Measurements from ENCODE around the gene UMOD. TPM values are rescaled to one million over a fixed set of nuclear protein-coding genes. Genes with fewer than 3 reads are reported as not detected.

Gene UMOD
- total and polyA plus RNA-seq, 2 donors (not counting 3 experiments of a cell fraction or from before 2014, with no cell fraction given) = not detected

GRCh38 chr16:20334396-20334795 is 18.1 kb downstream of the UMOD start:
- Histone ChIP-seq H3K79me2 (ENCODE audit: control insufficient read depth, insufficient read depth, low read length) (no peaks in the 10 kb centered on the region), H3K27me3 (ENCODE audit: control insufficient read depth in 2 of 2, insufficient read depth in 2 of 2, low read length in 2 of 2) (no peaks in the 10 kb centered on the region), H3K36me3 (ENCODE audit: control insufficient read depth in 2 of 2, extremely low read depth in 1 of 2, insufficient read depth in 2 of 2, low read length in 2 of 2) (no peaks in the 10 kb centered on the region), H3K9ac (replicated peaks; ENCODE audit: extremely low read depth, insufficient read depth, low read length) (no peak overlapping the region), H3K9me1 (replicated peaks; ENCODE audit: control insufficient read depth, extremely low read depth, insufficient read depth, low read length) (no peaks in the 10 kb centered on the region), H3K4me1 (ENCODE audit: control insufficient read depth, extremely low read depth, insufficient read depth, low read length) (no peaks in the 10 kb centered on the region), H2AFZ (ENCODE audit: low read depth, low read length) (no peak overlapping the region), H3K4me3 (replicated peaks in 1 of 3; ENCODE audit: insufficient read depth in 1 of 3, low read depth in 1 of 3, low read length in 3 of 3) (no peak overlapping the region), H3K9me3 (replicated peaks; ENCODE audit: control insufficient read depth, insufficient read depth, low read length) (no peaks in the 10 kb centered on the region), H3K4me2 (ENCODE audit: insufficient read depth, low read length) (no peak overlapping the region), H4K20me1 (replicated peaks; ENCODE audit: control insufficient read depth, extremely low read depth, insufficient read depth, low read length) (no peaks in the 10 kb centered on the region), H3K27ac (ENCODE audit: insufficient read depth, low read depth, low read length) (no peak overlapping the region)
- ChIA-PET CTCF (interaction anchor here (0.6 kb wide), 1 partner anchor 60 kb away, joined by 4 read pairs; no protein-coding TSS in a partner anchor), POLR2A (no interaction called here)
- FAIRE-seq (no peak), DNase-seq (ENCODE audit: low read depth, low spot score) (no peak)
- intact Hi-C loops (cut with micrococcal nuclease) (no loop called here), dilution Hi-C loops (cut with MboI; ENCODE audit: extremely low pct_ligation_motif_present, low sequenced_read_pairs) (no loop called here)
- no TSS peak for BruUV-seq (replicated peaks)
- TF ChIP-seq POLR2A (IDR thresholded peaks at IDR 0.05; ENCODE audit: low read depth, low read length) (no peak), FOS (IDR thresholded peaks at IDR 0.05; ENCODE audit: borderline replicate concordance, insufficient read depth, low read length) (no peak), JUN (IDR thresholded peaks at IDR 0.05; ENCODE audit: borderline replicate concordance, insufficient read depth, insufficient read length, low read depth) (no peak), EZH2 (IDR thresholded peaks at IDR 0.05; ENCODE audit: borderline replicate concordance, low read depth, low read length, severe bottlenecking) (no peak), GATA2 (IDR thresholded peaks at IDR 0.05; ENCODE audit: insufficient read depth, insufficient read length, low read depth, low read length) (no peak), MYC (IDR thresholded peaks at IDR 0.05; ENCODE audit: low read depth, low read length) (no peak), MAX (IDR thresholded peaks at IDR 0.05; ENCODE audit: insufficient read depth, insufficient read length) (no peak), CTCF (IDR thresholded peaks at IDR 0.05; ENCODE audit: extremely low read depth in 1 of 2, insufficient read depth in 1 of 2, low read depth in 1 of 2, low read length in 2 of 2) (no peak), POLR2AphosphoS5 (IDR thresholded peaks at IDR 0.05; ENCODE audit: insufficient read depth, low read depth, low read length) (no peak)
